OCI-LY3 (cell line): ENCODE data around the gene TMEM150B.

ENCODE experiments used
- CTCF ChIP-seq: fragments of 200-600, 300-600 bp; sonication (generic); IDR thresholded peaks from 2 replicates; pipeline ENCODE4 v1.5.1; 2014; ENCODE audit warnings: antibody characterized with exemption, low read length, low read depth
- EZH2phosphoT487 ChIP-seq: fragments of 200-600 bp; shearing (Covaris generic); IDR thresholded peaks from 2 replicates; pipeline ENCODE4 v1.6.1; 2018; ENCODE audit warnings: antibody characterized with exemption, mixed run types, low read depth

DNA sequence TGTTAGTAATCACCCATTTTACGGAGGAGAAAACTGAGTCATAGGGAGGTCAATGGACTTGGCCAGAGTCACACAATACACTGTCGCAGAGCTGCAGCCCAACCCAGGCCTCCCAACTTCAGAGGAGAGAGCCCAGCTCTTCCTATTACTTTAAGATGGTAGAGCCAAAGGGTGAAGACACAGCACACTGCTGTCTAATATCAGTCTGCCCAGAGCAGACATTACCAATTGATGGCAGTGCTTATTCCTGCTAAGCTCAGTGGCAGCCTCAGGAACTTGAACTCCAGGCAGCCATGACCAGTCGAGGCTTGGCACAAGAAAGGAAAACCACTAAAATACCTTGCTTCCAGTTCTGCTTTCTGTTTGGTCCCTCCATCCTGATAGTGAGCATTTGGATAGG lies 18.4 kb downstream of the TMEM150B start:
- TF ChIP-seq CTCF = no peak
- TF ChIP-seq EZH2phosphoT487 = no peak
